IMR-90 (cell line): Measurements from ENCODE around the gene APOA4. TPM values are rescaled to one million over a fixed set of nuclear protein-coding genes. Genes with fewer than 3 reads are reported as not detected.

ENCODE experiments used
- ATAC-seq: fragments of 200-7000 bp; cut with Tn5 transposase; 2 replicates; pipeline ENCODE4 v1.9.1; 2020; ENCODE audit warnings: low read depth, mild to moderate bottlenecking, moderate library complexity
- BruUV-seq: library from RNA; stranded (reverse); fragments of 400-500 nt; replicated peaks from 2 replicates; lab custom pipeline; 2021; lab: Mats Ljungman, UMichigan
- CTCF ChIA-PET: fragments of 300-600 bp; formaldehyde crosslinking; extraction: SDS; loops from one replicate; lab custom pipeline; 2021; ENCODE audit warnings: antibody characterized with exemption; lab: Yijun Ruan, JAX
- POLR2A ChIA-PET: fragments of 300-600 bp; sonication (Branson Sonifier 250); formaldehyde crosslinking; loops from one replicate; lab custom pipeline; 2022; ENCODE audit warnings: antibody characterized with exemption; ENCODE audit not compliant: unreplicated experiment; lab: Charles Lee
- DNase-seq: peaks from one replicate; pipeline ENCODE4 v3.0.0; 2013
- H2AFZ ChIP-seq: replicated peaks from 2 replicates; pipeline ENCODE3; 2013; ENCODE audit warnings: low read length, mild to moderate bottlenecking; ENCODE audit not compliant: poor library complexity
- H2AK5ac ChIP-seq: 2 replicates; pipeline ENCODE4 v1.6.1; 2013; ENCODE audit warnings: low read depth, low read length, inconsistent platforms
- H2AK9ac ChIP-seq: replicated peaks from 2 replicates; pipeline ENCODE3; 2013; ENCODE audit warnings: mild to moderate bottlenecking, low read depth, low read length, moderate library complexity; ENCODE audit not compliant: poor library complexity
- H2BK120ac ChIP-seq: 2 replicates; pipeline ENCODE4 v1.6.1; 2013; ENCODE audit warnings: low read depth, low read length, inconsistent platforms
- H2BK15ac ChIP-seq: 3 replicates; pipeline ENCODE4 v1.6.1; 2013; ENCODE audit warnings: low read depth, low read length, inconsistent platforms
- H2BK20ac ChIP-seq: 2 replicates; pipeline ENCODE4 v1.6.1; 2013; ENCODE audit warnings: low read depth, mild to moderate bottlenecking, inconsistent platforms, low read length, moderate library complexity
- H2BK5ac ChIP-seq: 2 replicates; pipeline ENCODE4 v1.6.1; 2013; ENCODE audit warnings: mild to moderate bottlenecking, low read depth, low read length, inconsistent platforms; ENCODE audit not compliant: poor library complexity, severe bottlenecking
- H3K14ac ChIP-seq: replicated peaks from 2 replicates; pipeline ENCODE4 v1.6.1; 2013; ENCODE audit warnings: low read depth, low read length, inconsistent platforms
- H3K18ac ChIP-seq: 2 replicates; pipeline ENCODE4 v1.6.1; 2013; ENCODE audit warnings: low read depth, low read length, control low read depth
- H3K23ac ChIP-seq: 2 replicates; pipeline ENCODE4 v1.6.1; 2013; ENCODE audit warnings: low read depth, low read length, inconsistent platforms
- H3K27ac ChIP-seq: 2 replicates; pipeline ENCODE4 v1.5.1; 2013; ENCODE audit warnings: mild to moderate bottlenecking, control low read depth, low read length; ENCODE audit not compliant: insufficient read depth
- H3K27me3 ChIP-seq: 2 replicates; pipeline ENCODE4 v1.6.1; 2013; ENCODE audit warnings: low read length; ENCODE audit not compliant: control insufficient read depth, insufficient read depth
- H3K36me3 ChIP-seq: 2 replicates; pipeline ENCODE4 v1.6.1; 2013; ENCODE audit warnings: low read length, mixed read lengths; ENCODE audit not compliant: control insufficient read depth, insufficient read depth
- H3K4ac ChIP-seq: 2 replicates; pipeline ENCODE4 v1.6.1; 2013; ENCODE audit warnings: low read depth, low read length, inconsistent platforms
- H3K4me1 ChIP-seq: 2 replicates; pipeline ENCODE4 v1.6.1; 2013; ENCODE audit warnings: low read length, mixed read lengths; ENCODE audit not compliant: control insufficient read depth, insufficient read depth
- H3K4me2 ChIP-seq: 2 replicates; pipeline ENCODE4 v1.6.1; 2013; ENCODE audit warnings: low read depth, mild to moderate bottlenecking, control low read depth, low read length, moderate library complexity
- H3K4me3 ChIP-seq: 2 replicates; pipeline ENCODE4 v1.5.1; 2013; ENCODE audit warnings: low read depth, mild to moderate bottlenecking, control low read depth, low read length, moderate library complexity; ENCODE audit not compliant: insufficient read depth
- H3K56ac ChIP-seq: 2 replicates; pipeline ENCODE4 v1.6.1; 2013; ENCODE audit warnings: low read length, inconsistent platforms; ENCODE audit not compliant: insufficient read depth; ENCODE audit errors: extremely low read depth
- H3K79me1 ChIP-seq, 2 experiments: 2 replicates each; pipeline ENCODE4 v1.6.1; 2013; ENCODE audit warnings: low read length in 2 of 2, inconsistent platforms in 1 of 2, low read depth in 1 of 2
- H3K9ac ChIP-seq: 2 replicates; pipeline ENCODE4 v1.6.1; 2013; ENCODE audit warnings: low read depth, low read length, control low read depth
- H3K9me1 ChIP-seq: 2 replicates; pipeline ENCODE4 v1.6.1; 2013; ENCODE audit warnings: low read length, inconsistent platforms; ENCODE audit not compliant: insufficient read depth
- H3K9me3 ChIP-seq: 2 replicates; pipeline ENCODE4 v1.6.1; 2013; ENCODE audit warnings: low read length; ENCODE audit not compliant: control insufficient read depth, insufficient read depth
- H4K20me1 ChIP-seq: 2 replicates; pipeline ENCODE4 v1.6.1; 2013; ENCODE audit warnings: low read length, inconsistent platforms; ENCODE audit not compliant: insufficient read depth
- H4K5ac ChIP-seq: 2 replicates; pipeline ENCODE4 v1.6.1; 2013; ENCODE audit warnings: mild to moderate bottlenecking, low read depth, low read length, control low read depth
- H4K8ac ChIP-seq, 2 experiments: 2 replicates each; pipeline ENCODE4 v1.6.1; 2013; ENCODE audit warnings: low read depth in 2 of 2, low read length in 2 of 2, control low read depth in 1 of 2, inconsistent platforms in 1 of 2
- H4K91ac ChIP-seq: 2 replicates; pipeline ENCODE4 v1.6.1; 2013; ENCODE audit warnings: low read depth, low read length, inconsistent platforms; ENCODE audit not compliant: insufficient read depth
- FOS ChIP-seq: fragments of 150-350 bp; IDR thresholded peaks from 2 replicates; pipeline ENCODE4 v1.6.1; 2016; ENCODE audit warnings: low read depth, low read length
- RCOR1 ChIP-seq: IDR thresholded peaks from 2 replicates; pipeline ENCODE4 v1.6.1; 2012; ENCODE audit warnings: mild to moderate bottlenecking, low read length, improper control_type of control experiment; ENCODE audit not compliant: insufficient replicate concordance
- WGBS, 2 experiments: methylation state at CpG; one replicate each; pipeline versions ENCODE4 v1.1.5 to v1.1.7; 2013; ENCODE audit warnings: missing lambda C conversion rate in 2 of 2; ENCODE audit not compliant: insufficient read length in 1 of 2; ENCODE audit errors: extremely low coverage in 2 of 2; 5-methylcytosine and 5-hydroxymethylcytosine counted together
- dilution Hi-C: fragments of 300-500 bp; cut with HindIII; formaldehyde crosslinking; loops from one replicate; pipeline ENCODE4 v1.14.3; 2018; ENCODE audit warnings: low sequenced_read_pairs; ENCODE audit not compliant: unreplicated experiment
- in situ Hi-C: fragments of 300-500 bp; cut with MboI; formaldehyde crosslinking; loops from 3 replicates; pipeline ENCODE4 v1.14.3; 2019; ENCODE audit warnings: low sequenced_read_pairs, inconsistent platforms, mixed read lengths
- intact Hi-C: fragments of 100-400 bp; cut with micrococcal nuclease; formaldehyde crosslinking; loops from 2 replicates; pipeline ENCODE4 v1.10.0; 2022
- polyA plus RNA-seq, 3 experiments: library from polyadenylated mRNA; depleted of rRNA; stranded (reverse); fragments of >200 nt; gene quantifications; 2 replicates each; pipeline ENCODE4 v1.2.3, GENCODE V29; 2012; ENCODE audit warnings: low replicate concordance in 1 of 3
- total RNA-seq: library from RNA; depleted of rRNA; stranded (reverse); fragments of >200 nt; gene quantifications from 2 replicates; pipeline ENCODE4 v1.2.3, GENCODE V29; 2012

The APOA4 gene
- total and polyA plus RNA-seq, 2 of the 4 experiments (the other 2 are of a cell fraction) = not detected

- Histone ChIP-seq H3K36me3 (peaks cover 19% of the 10 kb centered on the region), H3K56ac (no peak overlapping the region), H4K8ac (no peak overlapping the region), H3K4me3 (no peak overlapping the region), H3K9me3 (no peaks in the 10 kb centered on the region), H4K91ac (no peak overlapping the region), H4K20me1 (no peaks in the 10 kb centered on the region; the same call in 1 of the 2 replicates), H3K27ac (no peak overlapping the region), H2AK9ac (no peak overlapping the region), H3K14ac (no peak overlapping the region), H3K4me2 (no peak overlapping the region), H2BK5ac (no peak overlapping the region), H3K4me1 (peaks cover 5% of the 10 kb centered on the region), H2BK15ac (no peak overlapping the region), H3K9me1 (peaks cover 5% of the 10 kb centered on the region; the same call in 1 of the 2 replicates), H3K27me3 (no peaks in the 10 kb centered on the region), H2BK20ac (no peak overlapping the region), H2AK5ac (no peak overlapping the region), H3K79me1 (peaks cover 14 to 26% of the 10 kb centered on the region in 2 experiments), H3K23ac (no peak overlapping the region), H3K18ac (no peak overlapping the region), H3K4ac (no peak overlapping the region), H3K9ac (no peak overlapping the region), H4K5ac (no peak overlapping the region), H2AFZ (no peak overlapping the region), H2BK120ac (no peak overlapping the region)
- in situ Hi-C loops (no loop called here), dilution Hi-C loops (no loop called here), intact Hi-C loops (no loop called here)
- whole genome bisulfite sequencing, 2 experiments = 76% methylated on average over 4 of the region's 5 CpGs; no CpG with 5 or more reads in 1 of the 2 experiments
- TF ChIP-seq FOS (no peak), RCOR1 (no peak)
- ChIA-PET CTCF (no interaction called here), POLR2A (no interaction called here)
- ATAC-seq = no peak
- no peak for DNase-seq
- BruUV-seq = no TSS peak
These were observed 47.1 kb downstream of the APOA4 start for GRCh38 chr11:116775975-116776374.
